Kidney (tissue), 14 donors: ENCODE results near the gene QRFP. TPM values are rescaled to one million over a fixed set of nuclear protein-coding genes. Genes with fewer than 3 reads are reported as not detected.

ENCODE experiments used
- DNase-seq, 5 donors: peaks; one replicate each; pipeline ENCODE4 v3.0.0-alpha.2; 2013 to 2020
- FAIRE-seq: peaks from 2 replicates; lab custom pipeline; 2012; peaks lifted over from hg19 to GRCh38; lab: Jason Lieb, UNC
- H3K27ac ChIP-seq, 2 donors: one replicate each; pipeline ENCODE4 v1.7.0; 2013; ENCODE audit warnings: low read depth in 2 of 2, low read length in 2 of 2, inconsistent platforms in 1 of 2
- H3K27me3 ChIP-seq: one replicate; pipeline ENCODE4 v1.7.1; 2013; ENCODE audit warnings: low read length, inconsistent platforms; ENCODE audit not compliant: control insufficient read depth, insufficient read depth
- H3K36me3 ChIP-seq, 3 donors: one replicate each; pipeline versions ENCODE4 v1.7.0 to v1.7.1; 2013; ENCODE audit warnings: low read length in 3 of 3, control low read depth in 1 of 3, inconsistent platforms in 1 of 3; ENCODE audit not compliant: insufficient read depth in 3 of 3, control insufficient read depth in 2 of 3
- H3K4me1 ChIP-seq, 3 donors: one replicate each; pipeline versions ENCODE4 v1.7.0 to v1.7.1; 2013; ENCODE audit warnings: low read length in 3 of 3, inconsistent platforms in 1 of 3, low read depth in 1 of 3; ENCODE audit not compliant: control insufficient read depth in 2 of 3, insufficient read depth in 2 of 3
- H3K4me3 ChIP-seq, 3 donors: one replicate each; pipeline versions ENCODE4 v1.7.0 to v1.8.1; 2013; ENCODE audit warnings: low read length in 3 of 3, control low read depth in 1 of 3, inconsistent platforms in 1 of 3
- H3K9ac ChIP-seq, 3 donors: one replicate each; pipeline versions ENCODE4 v1.7.0 to v1.7.1; 2013; ENCODE audit warnings: low read length in 3 of 3, control low read depth in 1 of 3, inconsistent platforms in 1 of 3
- H3K9me3 ChIP-seq, 3 donors: one replicate each; pipeline versions ENCODE4 v1.7.0 to v1.7.1; 2013; ENCODE audit warnings: low read length in 3 of 3, control low read depth in 1 of 3, inconsistent platforms in 1 of 3; ENCODE audit not compliant: control insufficient read depth in 2 of 3, insufficient read depth in 1 of 3
- CTCF ChIP-seq: IDR thresholded peaks from 3 replicates; pipeline ENCODE4 v1.5.1; 2012; ENCODE audit warnings: mild to moderate bottlenecking, moderate library complexity, borderline replicate concordance; ENCODE audit not compliant: insufficient read depth; ENCODE audit errors: extremely low read depth
- intact Hi-C: fragments of 100-400 bp; cut with DNase I; formaldehyde crosslinking; loops from one replicate; pipeline ENCODE4 v1.11.1; 2022
- polyA plus RNA-seq: library from polyadenylated mRNA; stranded (reverse); fragments of 350-450 nt; fragmentation: Illumina TruSeq; extraction: RNeasy Lipid Tissue Mini Kit (QIAGEN cat#74804); gene quantifications from one replicate; pipeline ENCODE4 v1.2.3, GENCODE V29; 2014; ENCODE audit warnings: low read depth, low replicate concordance; ENCODE audit not compliant: insufficient read depth
- total RNA-seq: library from RNA; stranded (reverse); fragmentation: NEBNext Ultra II Directional; extraction: Animal tissue kit (Norgen Biotek cat#: 25700); gene quantifications from one replicate; pipeline ENCODE4 v1.2.1, GENCODE V29; 2021
- donor health status: control.
- donor health status: control.
- donor health status: control.
- donor health status: control.
- donor health status: control.
- donor health status: DM: yes; HTN: yes; CAD: no.
- donor health status: Normal renal cell carcinoma (clear cell type).

QRFP gene
- total and polyA plus RNA-seq, 2 donors from 2014 or later: not detected

- H3K27ac ChIP-seq: peak overlapping the region in 1 of 2 donors; percentile 90
- H3K9me3 ChIP-seq: no peaks in the 10 kb centered on the region
- no peaks in the 10 kb centered on the region for H3K27me3 ChIP-seq
- no peaks in the 10 kb centered on the region for H3K36me3 ChIP-seq
- intact Hi-C loops: no loop called here
- H3K4me3 ChIP-seq: no peak overlapping the region
- TF ChIP-seq CTCF: no peak
- DNase-seq (no peak), FAIRE-seq (no peak)
- no peak overlapping the region for H3K9ac ChIP-seq
- peaks cover 4 to 40% (median 26%) of the 10 kb centered on the region in 3 donors for H3K4me1 ChIP-seq
Measured at GRCh38 chr9:130845254-130845653, 51.4 kb downstream of the QRFP start.

- H3K27me3 ChIP-seq: no peaks in the 10 kb centered on the region
- H3K27ac ChIP-seq: no peak overlapping the region
- TF ChIP-seq CTCF: no peak
- H3K9me3 ChIP-seq: no peaks in the 10 kb centered on the region
- peaks cover 4 to 42% (median 32%) of the 10 kb centered on the region in 3 donors for H3K4me1 ChIP-seq
- no peak for FAIRE-seq
- peak overlapping the region in 1 of 3 donors; percentile 3 for H3K9ac ChIP-seq
- H3K4me3 ChIP-seq: no peak overlapping the region
- intact Hi-C loops: no loop called here
- DNase-seq: no peak
- H3K36me3 ChIP-seq: no peaks in the 10 kb centered on the region
Measured at GRCh38 chr9:130844044-130844451, 52.6 kb downstream of the QRFP start.

GRCh38 chr9:130843049-130843908 is 53.3 kb downstream of the QRFP start:
- Histone ChIP-seq H3K4me1 (peaks cover 4 to 45% (median 33%) of the 10 kb centered on the region in 3 donors), H3K9me3 (no peaks in the 10 kb centered on the region), H3K27ac (no peak overlapping the region)

More at GRCh38 chr9:130843049-130843908, 53.3 kb downstream of the QRFP start:
- Histone ChIP-seq H3K27me3 (no peaks in the 10 kb centered on the region), H3K36me3 (no peaks in the 10 kb centered on the region), H3K9ac (peak overlapping the region in 1 of 3 donors; percentile 4), H3K4me3 (no peak overlapping the region)
- FAIRE-seq (no peak), DNase-seq (no peak)
- TF ChIP-seq CTCF: no peak
- intact Hi-C loops: no loop called here

Other genes with a start within 250 kb of the QRFP start
- not detected for gene PRDM12, start 232.2 kb downstream of the QRFP start, total RNA-seq
- gene PRDM12, start 232.2 kb downstream of the QRFP start, polyA plus RNA-seq: not detected
- 26.4 TPM for gene EXOSC2, start 203.0 kb downstream of the QRFP start, total RNA-seq
- gene EXOSC2, start 203.0 kb downstream of the QRFP start, polyA plus RNA-seq: 13.0 TPM
- gene ABL1, start 61.6 kb downstream of the QRFP start, total RNA-seq: 63.6 TPM
- gene ABL1, start 61.6 kb downstream of the QRFP start, polyA plus RNA-seq: 15.0 TPM
- gene FIBCD1, start 42.4 kb upstream of the QRFP start, total RNA-seq: 0.25 TPM
- not detected for gene FIBCD1, start 42.4 kb upstream of the QRFP start, polyA plus RNA-seq
- 13.8 TPM for gene LAMC3, start 112.4 kb upstream of the QRFP start, total RNA-seq
- 13.4 TPM for gene LAMC3, start 112.4 kb upstream of the QRFP start, polyA plus RNA-seq
- 397 TPM for gene AIF1L, start 199.7 kb upstream of the QRFP start, total RNA-seq
- 439 TPM for gene AIF1L, start 199.7 kb upstream of the QRFP start, polyA plus RNA-seq
- gene NUP214, start 228.8 kb upstream of the QRFP start, total RNA-seq: 75.3 TPM
- gene NUP214, start 228.8 kb upstream of the QRFP start, polyA plus RNA-seq: 28.4 TPM